GM21526 (cell line): ENCODE measurements around the gene TRAPPC14.

Experiments used
- ATAC-seq: cut with Tn5 transposase; IDR thresholded peaks from one replicate; pipeline ENCODE4 v1.9.1; 2021; ENCODE audit warnings: moderate library complexity; ENCODE audit not compliant: unreplicated experiment, low FRiP score

TRAPPC14 gene

DNA sequence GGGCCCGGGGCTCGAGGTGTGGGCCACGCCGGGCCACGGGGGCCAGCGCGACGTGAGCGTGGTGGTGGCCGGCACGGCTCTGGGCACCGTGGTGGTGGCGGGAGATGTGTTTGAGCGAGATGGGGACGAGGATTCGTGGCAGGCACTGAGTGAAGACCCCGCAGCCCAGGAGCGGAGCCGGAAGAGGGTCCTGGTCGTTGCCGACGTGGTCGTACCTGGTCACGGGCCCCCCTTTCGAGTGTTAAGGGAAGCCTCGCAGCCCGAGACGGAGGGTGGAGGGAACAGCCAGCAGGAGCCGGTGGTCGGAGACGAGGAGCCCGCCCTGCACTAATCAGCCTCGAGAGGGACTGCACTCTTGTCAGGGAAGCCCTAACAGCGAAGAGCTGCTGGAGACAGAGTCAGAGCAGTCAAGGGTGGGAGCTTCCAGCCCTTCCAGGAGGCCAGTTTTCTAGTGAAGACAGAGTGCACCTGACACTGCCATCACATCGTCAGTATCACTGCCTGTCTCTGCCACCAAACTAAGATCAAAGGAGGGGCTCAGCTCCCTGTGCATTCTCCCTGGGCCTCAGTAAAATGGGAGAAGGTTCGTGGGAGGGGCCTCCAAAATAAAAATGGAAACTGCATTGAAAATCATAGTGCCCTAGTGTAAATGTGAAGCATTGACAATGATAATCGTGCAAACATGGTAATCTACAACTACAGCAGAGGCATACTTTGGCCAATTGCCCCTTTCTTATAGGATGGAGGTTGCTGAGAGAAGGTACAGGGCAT, 30.5 kb downstream of the TRAPPC14 start:
- ATAC-seq: no peak

GRCh38 chr7:100126931-100127865, 31.3 kb downstream of the TRAPPC14 start, which contains the start of gene MBLAC1:
TSS of gene MBLAC1 (plus strand) at chr7:100126967. CDS start at chr7:100127396, 429 bp downstream.
- ATAC-seq: peak; percentile 47

DNA sequence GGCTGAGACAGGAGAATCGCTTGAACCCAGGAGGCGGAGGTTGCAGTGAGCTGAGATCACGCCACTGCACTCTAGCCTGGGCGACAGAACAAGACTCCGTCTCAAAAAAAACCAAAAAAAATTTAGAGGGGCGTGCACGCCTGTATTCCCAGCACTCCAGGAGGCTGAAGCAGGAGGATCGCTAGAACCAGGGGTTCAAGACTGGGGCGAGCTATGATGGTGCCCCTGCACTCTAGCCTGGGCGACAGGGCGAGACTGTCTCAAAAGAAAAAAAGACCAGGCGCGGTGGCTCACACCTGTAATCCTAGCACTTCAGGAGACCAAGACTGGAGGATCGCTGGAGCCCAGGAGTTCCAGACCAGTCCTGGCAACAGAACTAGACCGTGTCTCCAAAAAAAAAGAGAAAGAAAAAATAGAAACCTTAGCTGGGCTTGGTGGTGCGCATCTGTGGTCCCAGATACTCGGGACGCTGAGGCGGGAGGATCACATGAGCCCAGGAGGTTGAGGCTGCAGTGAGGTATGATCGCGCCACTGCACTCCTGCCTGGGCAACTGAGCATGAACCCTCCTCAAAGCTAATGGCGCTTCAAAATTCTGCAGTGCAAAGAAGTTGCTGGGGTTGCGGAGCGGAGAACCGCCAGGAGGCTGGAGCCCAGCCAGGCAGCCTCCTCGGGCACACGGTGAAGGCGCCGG, 32.1 kb downstream of the TRAPPC14 start:
- ATAC-seq: no peak

DNA sequence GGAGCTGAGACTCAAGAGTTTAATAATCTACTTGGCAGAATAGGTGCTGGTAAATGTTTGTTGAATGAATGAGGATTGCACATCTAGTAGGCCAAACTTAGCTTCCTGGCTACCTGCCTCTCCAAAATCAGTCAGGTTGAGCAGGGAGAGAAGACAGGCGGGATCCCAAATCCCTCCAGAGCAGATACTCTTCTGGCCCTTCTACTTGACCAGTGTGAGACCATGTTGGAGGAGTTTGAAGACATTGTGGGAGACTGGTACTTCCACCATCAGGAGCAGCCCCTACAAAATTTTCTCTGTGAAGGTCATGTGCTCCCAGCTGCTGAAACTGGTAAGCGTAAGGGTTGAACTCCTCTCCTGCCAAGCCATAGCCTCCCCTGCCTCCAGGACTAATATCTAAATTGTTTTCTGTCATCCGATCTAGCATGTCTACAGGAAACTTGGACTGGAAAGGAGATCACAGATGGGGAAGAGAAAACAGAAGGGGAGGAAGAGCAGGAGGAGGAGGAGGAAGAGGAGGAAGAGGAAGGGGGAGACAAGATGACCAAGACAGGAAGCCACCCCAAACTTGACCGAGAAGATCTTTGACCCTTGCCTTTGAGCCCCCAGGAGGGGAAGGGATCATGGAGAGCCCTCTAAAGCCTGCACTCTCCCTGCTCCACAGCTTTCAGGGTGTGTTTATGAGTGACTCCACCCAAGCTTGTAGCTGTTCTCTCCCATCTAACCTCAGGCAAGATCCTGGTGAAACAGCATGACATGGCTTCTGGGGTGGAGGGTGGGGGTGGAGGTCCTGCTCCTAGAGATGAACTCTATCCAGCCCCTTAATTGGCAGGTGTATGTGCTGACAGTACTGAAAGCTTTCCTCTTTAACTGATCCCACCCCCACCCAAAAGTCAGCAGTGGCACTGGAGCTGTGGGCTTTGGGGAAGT, 34.0 kb downstream of the TRAPPC14 start:
- no peak for ATAC-seq

- ATAC-seq: no peak
Measured at GRCh38 chr7:100122568-100122967, 36.0 kb downstream of the TRAPPC14 start.

DNA sequence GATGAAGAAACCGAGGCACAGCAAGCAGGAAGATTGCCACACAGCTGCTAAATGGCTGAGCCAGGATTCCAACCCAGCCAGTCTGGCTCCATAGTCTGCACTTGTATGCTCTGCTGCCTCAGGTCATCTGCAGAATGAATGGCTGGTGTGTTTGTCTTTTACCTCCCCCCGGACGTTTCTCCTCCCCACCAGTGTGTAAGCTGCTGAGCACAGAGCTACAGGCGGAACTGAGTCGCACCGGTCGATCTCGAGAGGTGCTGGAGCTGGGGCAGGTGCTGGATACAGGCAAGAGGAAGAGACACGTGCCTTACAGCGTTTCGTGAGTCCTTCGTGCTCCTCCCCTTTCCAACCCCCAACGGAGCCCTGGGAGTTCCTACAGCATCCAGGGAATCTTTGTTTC, 36.5 kb downstream of the TRAPPC14 start:
- ATAC-seq: no peak

DNA sequence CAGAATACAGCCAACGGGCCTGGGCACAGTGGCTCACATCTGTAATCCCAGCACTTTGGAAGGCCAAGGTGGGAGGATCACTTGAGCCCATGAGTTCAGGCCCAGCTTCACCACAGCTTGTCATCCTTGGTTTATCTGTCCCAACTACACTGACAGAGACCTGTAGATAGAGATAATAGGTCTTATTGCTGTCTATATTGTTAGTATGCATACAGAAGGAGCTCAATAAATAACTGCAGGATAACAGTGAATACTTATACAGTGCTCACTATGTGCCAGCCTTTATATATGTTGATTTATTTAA, 37.8 kb downstream of the TRAPPC14 start:
- no peak for ATAC-seq

GRCh38 chr7:100119970-100120732, 38.4 kb downstream of the TRAPPC14 start:
- ATAC-seq: peak; percentile 19

GRCh38 chr7:100119072-100119969, 39.2 kb downstream of the TRAPPC14 start, which contains the start of the genes CNPY4 and TAF6:
TSS of gene CNPY4 (plus strand) at chr7:100119634. CDS start at chr7:100119745, 111 bp downstream.
TSS of gene TAF6 (minus strand) at chr7:100119358. CDS start at chr7:100114209, 5,149 bp downstream.
- ATAC-seq: peak; percentile 69

DNA sequence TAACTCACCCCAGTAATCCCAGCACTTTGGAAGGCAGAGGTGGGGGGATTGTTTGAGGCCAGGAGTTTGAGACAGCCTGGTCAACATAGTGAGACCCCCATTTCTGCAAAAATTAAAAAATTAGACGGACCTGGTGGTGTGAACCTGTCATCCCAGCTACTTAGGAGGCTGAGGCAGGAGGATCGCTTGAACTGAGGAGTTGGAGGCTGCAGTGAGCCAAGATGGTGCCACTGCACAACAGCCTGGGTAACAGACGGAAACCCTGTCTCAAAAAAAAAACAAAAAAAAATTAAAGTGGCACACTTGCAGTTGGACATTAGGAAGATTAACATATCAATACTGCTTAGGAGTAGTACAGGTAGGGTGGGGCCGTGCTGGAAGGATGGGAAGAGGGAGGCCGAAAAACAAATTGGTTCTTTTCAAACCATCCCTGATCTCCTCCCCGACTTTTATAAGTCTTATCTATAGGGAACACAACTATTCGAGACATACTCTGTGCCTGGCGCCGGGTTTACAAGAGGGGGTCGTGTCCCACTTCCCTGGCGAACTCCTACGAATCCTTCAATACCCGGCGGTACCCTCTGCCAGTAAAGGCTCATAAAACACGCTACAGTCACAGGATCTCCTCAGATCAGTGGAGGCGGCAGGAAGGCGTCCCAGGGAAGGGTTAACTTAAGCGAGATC, 40.0 kb downstream of the TRAPPC14 start:
- no peak for ATAC-seq

GRCh38 chr7:100115026-100115425, 43.5 kb downstream of the TRAPPC14 start:
- ATAC-seq: no peak

- no peak for ATAC-seq
Measured at GRCh38 chr7:100111914-100112313, 46.6 kb downstream of the TRAPPC14 start.

DNA sequence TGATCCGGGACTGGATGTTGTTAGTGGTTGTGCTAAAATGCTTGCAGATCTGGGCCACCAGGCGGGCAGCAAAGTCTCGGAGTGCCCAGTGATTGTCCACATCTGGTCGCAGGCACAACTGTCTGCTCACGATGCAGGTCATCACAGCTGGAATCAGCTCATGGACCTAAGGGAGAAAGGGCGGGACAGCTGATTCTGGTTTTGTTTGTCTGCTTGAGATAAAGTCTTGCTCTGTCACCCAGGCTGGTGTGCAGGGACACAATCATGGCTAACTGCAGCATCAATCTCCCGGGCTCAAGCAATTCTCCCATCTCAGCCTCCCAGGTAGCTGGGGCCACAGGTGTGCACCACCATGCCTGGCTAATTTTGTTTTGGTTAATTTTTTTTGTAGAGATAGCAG, 47.4 kb downstream of the TRAPPC14 start:
- ATAC-seq: no peak

- no peak for ATAC-seq
Measured at GRCh38 chr7:100109521-100110163, 48.9 kb downstream of the TRAPPC14 start.

GRCh38 chr7:100107890-100108289, 50.6 kb downstream of the TRAPPC14 start:
- no peak for ATAC-seq

- no peak for ATAC-seq
Measured at GRCh38 chr7:100107125-100107737, 51.3 kb downstream of the TRAPPC14 start.

DNA sequence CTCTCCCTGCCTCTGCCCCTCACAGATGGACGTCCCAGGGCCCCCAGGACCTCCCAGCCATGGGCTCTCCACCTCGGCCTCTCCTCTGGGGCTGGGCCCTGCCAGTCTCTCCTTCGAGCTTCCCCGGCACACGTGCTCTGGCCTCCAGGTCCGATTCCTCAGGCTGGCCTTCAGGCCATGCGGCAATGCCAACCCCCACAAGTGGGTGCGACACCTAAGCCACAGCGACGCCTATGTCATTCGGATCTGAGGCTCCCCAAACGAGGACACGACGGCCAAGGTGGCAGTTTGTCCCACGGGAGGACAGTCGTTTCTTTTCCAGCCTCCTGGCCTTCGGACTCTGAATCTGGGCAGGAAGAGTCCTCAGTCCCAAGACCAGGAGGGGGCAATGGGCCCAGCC, 51.9 kb downstream of the TRAPPC14 start:
- no peak for ATAC-seq
